ENCODE results near the gene SLC2A10. TPM values are rescaled to one million over a fixed set of nuclear protein-coding genes. Genes with fewer than 3 reads are reported as not detected.

The SLC2A10 gene
- total RNA-seq, 1 experiment from 2014 or later: not detected

- CTCF ChIA-PET: no interaction called here
- H3K27ac ChIP-seq (ENCODE audit: low read depth, low read length, poor library complexity, severe bottlenecking): no peak overlapping the region
- no peak overlapping the region for H3K4me3 ChIP-seq (ENCODE audit: low read depth, low read length, poor library complexity, severe bottlenecking)
- no peaks in the 10 kb centered on the region for H3K36me3 ChIP-seq (ENCODE audit: insufficient read depth, low read length, poor library complexity, severe bottlenecking)
- no peak for TF ChIP-seq CTCF (conservative IDR thresholded peaks at IDR 0.05; ENCODE audit: low read depth, low read length)
- no peak for TF ChIP-seq EZH2 (IDR thresholded peaks at IDR 0.05; ENCODE audit: borderline replicate concordance, low read depth, low read length, poor library complexity, severe bottlenecking)
- BruUV-seq (replicated peaks): no TSS peak
- H3K27me3 ChIP-seq (replicated peaks; ENCODE audit: insufficient read depth, low read depth, low read length, poor library complexity): peaks cover 8% of the 10 kb centered on the region
- intact Hi-C loops (cut with micrococcal nuclease; ENCODE audit: unreplicated experiment): no loop called here
- no peaks in the 10 kb centered on the region for H3K4me1 ChIP-seq (ENCODE audit: insufficient read depth, low read length, poor library complexity, severe bottlenecking)
- H3K9me3 ChIP-seq (ENCODE audit: low read depth, low read length, poor library complexity, severe bottlenecking): no peaks in the 10 kb centered on the region
- no peak for DNase-seq (ENCODE audit: low spot score)
- POLR2A ChIA-PET (ENCODE audit: low non-redundant PET): no interaction called here
These were observed 61.1 kb downstream of the SLC2A10 start for GRCh38 chr20:46770330-46771194.

GRCh38 chr20:46771195-46771588 lies 61.7 kb downstream of the SLC2A10 start:
- no TSS peak for BruUV-seq (replicated peaks)
- ChIA-PET CTCF (no interaction called here), POLR2A (ENCODE audit: low non-redundant PET) (no interaction called here)

DNA sequence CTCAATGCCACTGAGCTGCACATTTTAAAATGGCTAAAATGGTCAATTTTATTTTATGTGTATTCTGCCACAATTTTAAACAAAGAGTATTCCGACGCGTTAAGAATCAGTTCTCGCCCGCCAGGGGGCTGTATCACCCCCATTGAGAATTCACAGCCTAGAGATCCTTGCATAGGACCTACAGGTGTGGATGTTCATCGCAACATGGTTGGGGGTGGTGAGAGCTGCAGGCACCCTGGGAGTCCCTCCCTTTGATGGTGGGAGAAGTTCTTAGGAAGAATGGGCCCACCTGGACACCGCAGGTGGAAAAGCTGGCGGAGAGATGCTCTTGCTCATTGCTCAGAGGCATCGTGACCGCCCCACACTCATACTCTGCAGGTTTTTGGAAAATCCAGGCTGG lies 63.5 kb downstream of the SLC2A10 start:
- no peak for TF ChIP-seq CTCF (conservative IDR thresholded peaks at IDR 0.05; ENCODE audit: low read depth, low read length)
- TF ChIP-seq EZH2 (IDR thresholded peaks at IDR 0.05; ENCODE audit: borderline replicate concordance, low read depth, low read length, poor library complexity, severe bottlenecking): no peak
- no peak for DNase-seq (ENCODE audit: low spot score)
- Histone ChIP-seq H3K4me3 (ENCODE audit: low read depth, low read length, poor library complexity, severe bottlenecking) (no peak overlapping the region), H3K27me3 (replicated peaks; ENCODE audit: insufficient read depth, low read depth, low read length, poor library complexity) (peaks cover 13% of the 10 kb centered on the region), H3K27ac (ENCODE audit: low read depth, low read length, poor library complexity, severe bottlenecking) (no peak overlapping the region), H3K36me3 (ENCODE audit: insufficient read depth, low read length, poor library complexity, severe bottlenecking) (no peaks in the 10 kb centered on the region), H3K4me1 (ENCODE audit: insufficient read depth, low read length, poor library complexity, severe bottlenecking) (no peaks in the 10 kb centered on the region), H3K9me3 (ENCODE audit: low read depth, low read length, poor library complexity, severe bottlenecking) (no peaks in the 10 kb centered on the region)
- ChIA-PET POLR2A (ENCODE audit: low non-redundant PET) (no interaction called here), CTCF (no interaction called here)
- no TSS peak for BruUV-seq (replicated peaks)
- intact Hi-C loops (cut with micrococcal nuclease; ENCODE audit: unreplicated experiment): no loop called here

More at GRCh38 chr20:46771195-46771588, 61.7 kb downstream of the SLC2A10 start:
- Histone ChIP-seq H3K9me3 (ENCODE audit: low read depth, low read length, poor library complexity, severe bottlenecking) (no peaks in the 10 kb centered on the region), H3K27me3 (replicated peaks; ENCODE audit: insufficient read depth, low read depth, low read length, poor library complexity) (peaks cover 6% of the 10 kb centered on the region), H3K27ac (ENCODE audit: low read depth, low read length, poor library complexity, severe bottlenecking) (no peak overlapping the region), H3K36me3 (ENCODE audit: insufficient read depth, low read length, poor library complexity, severe bottlenecking) (no peaks in the 10 kb centered on the region), H3K4me3 (ENCODE audit: low read depth, low read length, poor library complexity, severe bottlenecking) (no peak overlapping the region), H3K4me1 (ENCODE audit: insufficient read depth, low read length, poor library complexity, severe bottlenecking) (no peaks in the 10 kb centered on the region)
- TF ChIP-seq CTCF (conservative IDR thresholded peaks at IDR 0.05; ENCODE audit: low read depth, low read length): no peak
- intact Hi-C loops (cut with micrococcal nuclease; ENCODE audit: unreplicated experiment): no loop called here
- DNase-seq (ENCODE audit: low spot score): no peak
